ENCODE results near the gene DERL3.
"Not testable (repeated sequence)": the region's sequence is repeated elsewhere in the genome, so short reads cannot be mapped to it uniquely, and the experiment has no call there.

The DERL3 gene

DNA sequence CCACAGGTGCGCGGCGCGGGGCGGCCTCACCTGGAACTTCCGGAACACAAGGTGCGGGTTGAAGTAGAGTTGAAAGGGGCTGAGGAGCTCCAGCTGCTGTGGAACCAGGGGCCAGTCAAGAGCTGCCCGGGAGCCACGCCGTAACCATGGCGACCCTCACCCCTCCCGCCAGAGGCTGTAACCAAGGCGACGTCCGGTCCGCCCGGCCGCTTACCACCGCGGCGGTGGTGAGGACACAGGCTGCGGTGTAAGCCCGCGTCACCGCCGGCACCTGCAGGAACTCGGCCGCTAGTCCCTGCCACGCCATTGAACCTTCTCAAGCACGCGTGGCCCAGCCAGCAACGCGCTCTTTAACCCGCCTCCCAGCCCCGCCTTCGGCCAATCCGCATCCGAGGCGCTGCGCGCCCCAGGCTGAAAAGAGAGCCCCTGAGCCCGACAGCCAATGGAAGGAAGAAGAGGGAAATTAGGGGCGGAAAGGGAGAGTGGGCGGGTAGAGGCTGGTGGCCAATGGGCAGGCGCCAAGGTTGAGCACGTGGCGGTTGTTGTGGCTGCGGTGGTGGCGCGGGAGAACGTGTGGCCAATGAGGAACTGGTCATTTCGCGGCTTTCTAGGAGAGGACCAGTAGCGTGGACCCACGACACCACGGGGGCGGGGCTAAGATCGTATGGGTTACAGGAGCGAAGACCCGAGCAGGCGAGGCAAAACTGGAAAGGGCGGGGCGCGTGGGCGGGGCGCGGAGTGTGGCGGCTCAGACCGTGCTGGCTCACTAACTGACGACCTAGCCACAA is at the start of gene DERL3:
Gene DERL3 (minus strand): TSS at position 326 of the 788 bp plus-strand sequence. CDS start 19 bp downstream, at position 307.
- peak; percentile 88 to 97 (median 91) for DNase-seq (ENCODE audit: low read depth in 2 of 3, low spot score in 2 of 3)

DNA sequence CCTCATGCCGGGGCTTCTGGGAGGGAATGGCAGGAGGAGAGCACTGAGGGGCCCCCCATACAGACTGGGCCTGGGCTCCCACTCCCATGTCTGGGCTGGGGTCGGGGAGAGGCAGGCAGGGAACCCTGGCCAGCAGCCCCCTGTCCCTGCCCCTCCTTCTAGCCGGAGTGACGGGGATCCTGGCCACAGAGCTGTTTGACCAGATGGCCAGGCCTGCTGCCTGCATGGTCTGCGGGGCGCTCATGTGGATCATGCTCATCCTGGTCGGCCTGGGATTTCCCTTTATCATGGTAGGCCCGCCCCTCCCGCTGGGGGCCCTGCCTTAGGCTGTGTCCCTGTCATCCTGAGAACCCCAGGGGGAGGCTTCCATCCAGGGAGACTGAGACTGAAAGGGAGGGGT is 45.3 kb upstream of the DERL3 start:
- no peak for DNase-seq (ENCODE audit: low read depth in 2 of 3, low spot score in 2 of 3)

DNA sequence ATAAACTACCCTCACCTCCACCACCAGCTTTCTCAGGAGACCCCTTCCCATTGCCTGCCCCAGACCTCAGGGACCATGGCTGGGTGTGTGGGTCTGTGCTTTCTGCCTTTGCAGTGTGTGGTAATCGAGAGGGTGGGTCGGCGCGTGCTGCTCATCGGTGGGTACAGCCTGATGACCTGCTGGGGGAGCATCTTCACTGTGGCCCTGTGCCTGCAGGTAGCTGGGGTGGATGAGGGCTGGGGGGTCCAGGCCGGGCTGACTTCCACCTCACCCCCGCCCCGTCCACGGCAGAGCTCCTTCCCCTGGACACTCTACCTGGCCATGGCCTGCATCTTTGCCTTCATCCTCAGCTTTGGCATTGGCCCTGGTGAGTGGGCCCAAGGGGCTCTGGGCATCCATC is 44.9 kb upstream of the DERL3 start:
- no peak for DNase-seq (ENCODE audit: low read depth in 2 of 3, low spot score in 2 of 3)

DNA sequence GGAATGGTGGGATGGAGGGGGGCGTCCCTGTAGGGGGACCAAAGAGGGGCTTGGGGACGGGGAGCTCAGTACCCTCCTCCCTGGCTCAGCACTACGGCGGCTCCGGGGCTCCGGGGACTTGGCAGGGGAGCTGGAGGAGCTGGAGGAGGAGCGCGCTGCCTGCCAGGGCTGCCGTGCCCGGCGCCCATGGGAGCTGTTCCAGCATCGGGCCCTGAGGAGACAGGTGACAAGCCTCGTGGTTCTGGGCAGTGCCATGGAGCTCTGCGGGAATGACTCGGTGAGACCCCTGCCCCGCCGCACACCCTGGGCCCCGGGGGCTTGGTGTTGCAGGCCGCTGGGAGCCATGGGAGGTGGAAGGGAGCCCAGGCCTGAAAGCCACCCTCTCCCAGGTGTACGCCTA is 43.6 kb upstream of the DERL3 start:
- no peak for DNase-seq (ENCODE audit: low read depth in 2 of 3, low spot score in 2 of 3)

DNA sequence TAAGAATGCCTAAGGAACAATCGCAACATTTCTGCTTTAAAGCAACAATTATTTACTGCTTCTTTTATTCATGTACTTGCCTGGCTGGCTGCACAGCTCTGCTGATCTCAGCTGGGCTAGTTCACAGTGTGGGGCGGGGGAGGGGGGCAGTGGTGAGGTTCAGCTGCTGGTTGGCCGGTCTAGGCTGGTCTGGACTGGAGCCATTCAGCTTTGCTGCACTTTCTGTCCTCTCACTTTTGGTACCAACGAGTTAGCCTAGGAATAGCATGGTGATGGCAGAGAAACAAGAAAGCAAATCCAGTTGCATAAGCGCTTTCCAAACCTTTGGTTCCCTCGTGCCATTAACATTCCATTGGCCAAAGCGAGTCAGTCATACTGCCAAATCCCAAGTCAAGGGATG is 39.4 kb upstream of the DERL3 start:
- DNase-seq (ENCODE audit: low read depth in 2 of 3, low spot score in 2 of 3) = no peak

DNA sequence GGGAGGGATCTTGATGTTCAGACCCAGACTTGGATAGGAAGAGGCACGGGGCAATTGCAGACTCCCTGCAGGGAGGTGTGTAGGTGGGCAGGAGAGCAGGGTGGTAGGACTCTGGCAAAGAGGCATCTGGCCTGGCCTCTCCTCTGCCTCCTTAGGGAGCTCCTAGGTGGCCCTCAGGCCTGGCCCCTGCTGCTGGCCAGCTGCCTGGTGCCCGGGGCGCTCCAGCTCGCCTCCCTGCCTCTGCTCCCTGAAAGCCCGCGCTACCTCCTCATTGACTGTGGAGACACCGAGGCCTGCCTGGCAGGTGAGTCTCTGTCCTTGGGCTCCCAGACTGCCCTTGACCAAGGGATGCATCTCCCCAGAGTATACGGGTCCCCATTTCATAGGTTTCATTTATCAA is 38.8 kb upstream of the DERL3 start:
- DNase-seq (ENCODE audit: low read depth in 2 of 3, low spot score in 2 of 3) = no peak

DNA sequence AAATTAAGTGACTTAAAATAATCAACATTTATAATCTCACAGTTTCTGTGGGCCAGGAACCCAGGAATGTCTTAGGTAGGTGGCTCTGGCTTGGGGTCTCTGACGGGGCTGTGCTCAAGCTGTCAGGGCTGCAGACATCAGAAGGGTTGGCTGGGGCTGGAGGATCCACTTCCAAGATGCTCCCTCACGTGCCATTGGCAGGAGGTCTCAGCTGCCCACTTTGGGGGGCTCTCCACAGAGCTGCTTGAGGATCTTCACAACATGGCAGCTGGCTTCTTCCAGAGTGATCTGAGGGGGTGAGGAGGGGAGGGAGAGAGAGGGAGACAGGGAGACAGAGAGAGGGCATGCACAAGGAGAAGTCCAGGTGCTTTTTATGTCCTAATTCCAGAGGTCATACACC is 37.0 kb upstream of the DERL3 start:
- DNase-seq (ENCODE audit: low read depth in 2 of 3, low spot score in 2 of 3) = no peak

DNA sequence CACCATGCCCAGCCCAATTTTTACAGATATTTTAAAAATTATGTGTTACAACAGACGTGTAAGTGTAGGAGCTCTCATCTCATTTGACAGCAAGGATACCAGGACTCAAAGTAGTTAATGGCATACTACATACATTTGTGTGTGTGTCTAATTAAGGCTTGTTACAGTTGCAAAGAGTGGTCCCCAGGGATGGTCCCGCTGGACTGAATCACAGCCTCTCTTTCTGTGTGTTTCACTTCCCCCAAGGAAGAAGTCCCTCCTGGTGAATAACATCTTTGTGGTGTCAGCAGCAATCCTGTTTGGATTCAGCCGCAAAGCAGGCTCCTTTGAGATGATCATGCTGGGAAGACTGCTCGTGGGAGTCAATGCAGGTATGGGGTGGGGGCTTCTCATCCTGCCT is 36.1 kb upstream of the DERL3 start:
- DNase-seq (ENCODE audit: low read depth in 2 of 3, low spot score in 2 of 3) = no peak

DNA sequence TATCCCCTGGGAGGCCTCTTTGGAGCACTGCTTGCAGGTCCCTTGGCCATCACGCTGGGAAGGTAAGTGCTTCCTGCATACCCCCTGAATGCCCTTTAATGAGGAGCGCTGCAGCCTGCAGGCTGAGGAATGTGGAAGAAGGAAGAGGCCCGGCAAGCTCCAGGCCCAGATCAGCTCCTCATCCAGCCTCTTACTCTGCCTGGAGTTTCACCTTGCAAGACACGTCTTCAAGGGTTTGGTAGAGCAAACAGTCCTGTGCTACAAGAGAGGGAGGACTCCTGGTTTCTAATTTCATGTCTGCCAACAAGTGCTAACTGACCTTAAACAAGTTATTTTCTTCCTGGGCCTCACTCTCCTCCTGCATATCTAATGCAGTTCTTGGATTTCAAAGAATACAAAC is 29.8 kb upstream of the DERL3 start:
- no peak for DNase-seq (ENCODE audit: low read depth in 2 of 3, low spot score in 2 of 3)

DNA sequence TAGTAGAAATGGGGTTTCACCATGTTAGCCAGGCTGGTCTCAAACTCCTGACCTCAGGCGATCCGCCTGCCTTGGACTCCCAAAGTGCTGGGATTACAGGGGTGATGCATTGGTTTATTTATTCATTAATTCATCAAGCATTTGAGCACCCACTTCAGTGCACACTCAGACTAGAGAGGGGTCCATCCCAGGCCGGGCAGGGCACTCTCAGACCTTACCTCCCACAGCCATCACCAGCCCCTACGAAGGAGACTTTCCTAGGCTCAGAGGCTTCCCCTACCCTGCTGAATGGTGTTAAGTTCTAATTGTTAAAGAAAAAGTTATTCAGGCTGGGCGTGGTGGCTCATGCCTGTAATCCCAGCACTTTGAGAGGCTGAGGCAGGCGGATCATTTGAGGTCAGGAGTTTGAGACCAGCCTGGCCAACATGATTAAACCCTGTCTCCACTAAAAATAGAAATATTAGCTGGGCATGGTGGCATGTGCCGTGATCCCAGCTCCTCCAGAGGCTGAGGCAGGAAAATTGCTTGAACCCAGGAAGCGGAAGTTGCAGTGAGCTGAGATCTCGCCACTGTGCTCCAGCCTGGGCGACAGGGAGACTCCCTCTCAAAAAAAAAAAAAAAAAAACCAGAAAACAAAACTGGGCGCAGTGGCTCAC is 25.8 kb upstream of the DERL3 start:
- not testable (repeated sequence) for DNase-seq (ENCODE audit: low read depth in 2 of 3, low spot score in 2 of 3)

DNA sequence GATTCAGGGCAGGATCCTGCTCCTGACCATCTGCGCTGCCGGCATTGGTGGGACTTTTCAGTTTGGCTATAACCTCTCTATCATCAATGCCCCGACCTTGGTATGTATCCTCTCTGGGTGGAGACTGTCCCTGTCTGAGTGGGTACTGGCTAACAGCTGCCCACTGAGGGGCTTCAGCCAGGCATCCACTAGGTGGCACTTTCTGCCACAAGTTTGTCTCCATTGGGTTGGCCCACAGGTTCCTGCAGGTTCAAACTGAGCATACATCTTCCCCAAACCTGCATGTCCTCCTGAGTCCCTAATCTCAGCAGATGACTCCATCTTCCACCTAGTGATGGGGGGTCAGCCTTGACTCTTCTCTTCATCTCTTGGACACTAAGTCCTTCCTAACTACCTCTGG is 23.3 kb upstream of the DERL3 start:
- no peak for DNase-seq (ENCODE audit: low read depth in 2 of 3, low spot score in 2 of 3)

DNA sequence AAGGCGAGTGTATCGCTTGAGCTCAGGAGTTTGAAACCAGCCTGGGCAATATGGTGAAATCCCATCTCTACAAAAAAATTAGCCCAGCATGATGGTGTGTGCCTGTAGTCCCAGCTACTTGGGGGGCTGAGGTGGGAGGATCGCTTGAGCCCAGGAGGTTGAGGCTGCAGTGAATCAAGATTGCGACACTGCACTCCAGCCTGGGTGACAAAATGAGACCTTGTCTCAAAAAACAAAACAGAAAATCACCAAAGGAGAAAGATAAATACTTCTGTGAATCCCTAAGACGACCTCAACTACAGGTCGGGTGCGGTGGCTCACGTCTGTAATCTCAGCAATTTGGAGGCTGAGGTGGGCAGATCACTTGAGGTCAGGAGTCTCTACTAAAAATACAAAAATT is 21.4 kb upstream of the DERL3 start:
- DNase-seq (ENCODE audit: low read depth in 2 of 3, low spot score in 2 of 3) = not testable (repeated sequence)

DNA sequence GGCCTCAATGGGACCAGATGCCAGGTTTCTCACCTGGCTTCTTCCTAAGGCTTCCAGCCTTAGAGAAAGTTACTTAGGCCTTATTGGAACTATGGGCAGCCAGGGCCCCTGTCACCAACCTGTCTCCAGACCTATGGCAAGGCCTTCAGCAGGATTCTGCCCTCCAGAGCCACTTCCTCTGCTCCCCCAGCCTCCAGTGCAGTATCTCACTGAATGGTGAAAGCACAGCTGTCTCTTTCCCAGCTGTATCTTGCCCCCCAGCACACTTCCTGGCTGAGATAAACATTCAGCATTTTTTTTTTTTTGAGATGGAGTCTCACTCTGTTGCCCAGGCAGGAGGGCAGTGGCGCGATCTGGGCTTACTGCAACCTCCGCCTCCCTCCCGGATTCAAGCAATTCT is 20.4 kb upstream of the DERL3 start:
- no peak for DNase-seq (ENCODE audit: low read depth in 2 of 3, low spot score in 2 of 3)

DNA sequence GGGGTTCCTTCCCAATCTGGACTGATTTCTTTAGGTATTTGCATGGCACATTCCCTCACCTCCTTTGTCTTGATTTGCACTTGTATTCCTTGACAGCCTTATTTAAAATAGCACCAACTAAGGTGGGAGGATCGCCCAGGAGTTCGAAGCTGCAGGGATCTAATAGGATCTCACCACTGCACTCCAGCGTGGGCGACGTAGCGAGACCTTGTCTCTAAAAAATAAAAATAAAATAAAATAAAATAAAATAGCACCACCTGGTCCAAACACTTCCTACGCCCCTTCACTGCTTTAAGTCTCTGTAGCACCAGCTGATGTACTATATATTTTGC is 19.6 kb upstream of the DERL3 start:
- no peak for DNase-seq (ENCODE audit: low read depth in 2 of 3, low spot score in 2 of 3)

DNA sequence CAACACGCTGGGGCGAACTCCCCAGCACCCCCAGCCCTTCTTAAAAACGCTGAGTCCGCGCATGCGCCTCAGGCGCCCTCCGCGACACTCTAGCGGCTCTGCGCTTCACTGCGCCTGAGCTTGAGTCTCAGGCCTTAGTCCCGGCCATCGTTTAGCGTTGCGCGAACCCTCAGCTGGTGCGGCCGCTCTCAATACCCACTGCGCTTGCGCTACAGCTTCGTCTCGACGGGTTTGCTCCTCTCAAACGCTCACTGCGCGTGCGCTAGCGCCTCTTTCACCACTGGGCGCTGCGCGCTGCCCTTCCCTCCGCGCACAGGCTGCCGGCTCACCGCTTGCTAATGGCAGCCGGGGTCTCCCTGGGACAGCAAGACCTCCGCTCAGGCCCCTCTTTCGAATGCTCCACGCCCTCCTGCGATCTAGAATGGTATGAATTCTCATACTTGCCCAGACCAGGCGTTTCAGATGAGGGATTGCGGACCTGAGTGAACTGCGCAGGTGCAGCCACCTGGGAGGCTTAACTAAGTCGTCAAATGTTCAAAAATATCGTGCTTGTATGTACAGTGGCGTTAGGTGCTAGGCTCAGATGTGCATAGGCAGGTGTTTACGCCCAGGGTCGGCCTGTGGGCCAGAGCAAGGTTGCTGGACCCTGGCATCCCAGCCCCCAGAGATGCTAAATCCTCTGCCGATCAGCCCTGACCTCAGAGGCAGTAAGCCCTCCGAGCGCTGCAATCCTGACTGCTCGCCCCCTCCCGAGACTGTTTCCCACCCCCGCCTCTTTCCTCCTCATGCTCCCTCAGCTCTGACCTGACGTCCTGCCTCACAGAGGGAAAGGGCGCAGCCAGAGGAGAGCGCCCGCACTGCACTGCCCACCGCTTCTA is 19.0 kb upstream of the DERL3 start, which contains the start of gene SLC2A11:
Gene SLC2A11 (plus strand): TSS at position 270 of the 878 bp plus-strand sequence. CDS start 125 bp downstream, at position 395.
- peak; percentile 76 to 86 (median 83) for DNase-seq (ENCODE audit: low read depth in 2 of 3, low spot score in 2 of 3)

DNA sequence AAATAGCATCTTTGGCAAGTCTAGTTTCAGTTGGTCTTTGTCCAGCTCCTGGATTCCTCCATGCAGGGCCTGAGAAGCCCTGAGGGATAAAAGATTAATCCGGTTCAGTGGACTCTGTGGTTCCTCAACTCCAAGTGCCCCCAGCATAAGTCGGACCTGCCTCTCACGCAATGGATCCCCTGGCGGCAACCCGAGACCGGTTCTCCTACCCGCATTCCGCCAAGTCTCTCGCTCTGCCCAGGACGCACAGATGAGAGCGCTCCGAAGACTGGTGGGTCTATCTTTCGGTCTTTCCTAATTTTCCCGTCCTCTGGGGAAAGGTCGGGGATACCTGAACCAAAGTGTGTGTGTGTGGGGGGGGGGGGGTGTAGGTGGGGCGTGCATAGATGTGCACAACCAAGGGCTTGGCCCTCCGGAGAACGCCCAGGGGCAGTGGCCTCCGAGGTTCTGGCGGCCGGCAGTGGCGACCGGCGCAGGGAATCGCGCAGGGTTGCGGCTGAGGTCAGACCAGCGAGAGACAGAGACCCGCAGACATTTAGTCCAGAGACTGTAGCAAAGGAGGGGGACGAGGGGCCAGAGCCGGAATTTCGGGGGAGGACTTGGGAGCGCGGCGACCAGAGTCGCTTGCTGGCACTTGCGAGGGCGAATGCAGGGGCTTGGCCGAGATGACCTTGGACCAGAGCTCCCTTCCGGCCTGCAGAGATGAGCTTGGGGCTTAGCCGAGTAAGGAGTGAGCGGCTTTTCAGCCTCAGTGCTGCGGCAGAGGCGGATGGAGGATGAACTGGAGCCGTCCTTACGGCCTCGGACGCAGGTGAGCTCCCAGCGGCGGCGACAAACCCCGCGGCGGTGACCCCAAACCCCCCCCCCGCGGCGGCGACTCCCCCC is 18.2 kb upstream of the DERL3 start:
- no peak for DNase-seq (ENCODE audit: low read depth in 2 of 3, low spot score in 2 of 3)

DNA sequence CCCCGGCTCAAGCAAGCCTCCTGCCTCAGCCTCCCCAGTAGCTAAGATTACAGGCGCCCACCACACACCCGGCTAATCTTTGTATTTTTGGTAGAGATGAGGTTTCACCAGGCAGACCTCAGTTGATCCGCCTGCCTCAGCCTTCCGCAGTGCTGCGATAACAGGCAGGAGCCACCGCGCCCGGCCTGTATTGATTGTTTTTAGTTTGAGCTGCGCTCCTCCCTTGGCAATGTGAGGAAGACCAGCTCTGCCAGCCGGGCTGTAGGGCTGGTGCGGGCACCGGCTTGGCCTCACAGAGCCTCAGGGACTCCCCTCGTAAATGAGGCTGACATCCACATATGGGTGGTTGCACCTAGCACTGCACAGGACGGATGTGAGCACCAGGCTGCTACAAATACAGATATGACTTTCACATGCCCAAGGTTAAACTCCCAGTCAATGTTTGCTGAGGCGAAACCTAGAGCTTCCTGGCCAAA is 11.4 kb upstream of the DERL3 start:
- no peak for DNase-seq (ENCODE audit: low read depth in 2 of 3, low spot score in 2 of 3)

DNA sequence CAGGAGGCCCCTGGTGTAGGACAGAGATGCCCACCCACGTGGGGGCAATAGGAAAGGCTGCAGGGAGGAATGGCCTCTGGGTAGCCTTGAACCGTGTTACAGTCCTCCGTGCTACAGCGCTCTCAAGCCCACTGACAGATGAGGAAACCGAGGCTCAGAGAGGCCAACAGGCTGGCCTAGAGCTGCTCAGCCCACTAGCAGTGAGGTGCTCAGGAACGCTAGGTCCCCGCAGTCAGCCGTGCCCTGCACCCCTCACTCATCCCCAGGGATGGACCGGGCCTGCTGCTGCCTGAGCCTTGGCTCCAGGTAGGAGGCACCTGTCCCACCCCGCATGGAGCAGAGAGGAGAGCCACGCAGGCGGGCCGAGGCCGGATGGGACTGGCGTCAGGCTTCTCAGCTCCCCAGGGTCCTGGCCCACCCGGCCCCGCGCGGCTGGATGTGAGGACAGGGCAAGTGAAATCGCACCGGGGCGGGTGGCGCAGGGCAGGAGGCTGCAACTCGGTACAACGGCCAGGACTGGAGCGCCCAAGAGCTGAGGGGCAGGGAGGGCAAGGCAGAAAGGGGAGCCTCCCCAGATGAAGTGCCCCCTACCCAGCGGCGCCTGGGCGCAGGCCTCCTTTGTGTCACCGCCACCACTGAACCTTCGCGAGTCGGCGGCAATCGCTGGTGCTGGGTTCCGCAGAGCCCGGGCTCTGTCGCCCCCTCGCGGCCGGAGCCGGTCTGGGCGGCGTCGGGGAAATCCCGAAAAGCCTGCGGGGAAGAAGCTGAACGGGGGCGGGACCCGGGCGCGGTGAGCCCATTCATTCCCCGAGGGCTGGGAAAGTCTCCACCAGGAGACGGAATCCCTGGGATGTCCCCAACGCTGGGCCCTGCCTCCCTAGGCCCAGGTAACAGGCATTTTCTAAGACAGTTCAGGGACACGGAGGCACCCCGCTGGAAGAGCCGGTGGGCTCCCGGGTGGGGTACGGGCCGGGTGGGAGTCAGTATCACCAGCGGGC is 10.5 kb upstream of the DERL3 start:
- DNase-seq (ENCODE audit: low read depth in 2 of 3, low spot score in 2 of 3) = peak; percentile 68 to 89 (median 85)

Measured in activated CD8-positive, alpha-beta memory T cell treated with anti-CD3 and anti-CD28 coated beads for 48 hours (primary cell).